GM12872 (cell line): ENCODE measurements around the gene LRRC61.
A peak's percentile ranks its signal among the peaks of the same experiment; 100 is the strongest.

ENCODE experiments used
- TF ChIP-seq, protein P1 (sequence below): IDR thresholded peaks from 3 replicates; pipeline ENCODE4 v1.5.1; 2011; ENCODE audit warnings: low read depth, mild to moderate bottlenecking, low read length, moderate library complexity; ENCODE audit not compliant: insufficient read depth

The LRRC61 gene, protein sequence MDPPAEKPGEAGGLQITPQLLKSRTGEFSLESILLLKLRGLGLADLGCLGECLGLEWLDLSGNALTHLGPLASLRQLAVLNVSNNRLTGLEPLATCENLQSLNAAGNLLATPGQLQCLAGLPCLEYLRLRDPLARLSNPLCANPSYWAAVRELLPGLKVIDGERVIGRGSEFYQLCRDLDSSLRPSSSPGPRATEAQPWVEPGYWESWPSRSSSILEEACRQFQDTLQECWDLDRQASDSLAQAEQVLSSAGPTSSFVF

DNA sequence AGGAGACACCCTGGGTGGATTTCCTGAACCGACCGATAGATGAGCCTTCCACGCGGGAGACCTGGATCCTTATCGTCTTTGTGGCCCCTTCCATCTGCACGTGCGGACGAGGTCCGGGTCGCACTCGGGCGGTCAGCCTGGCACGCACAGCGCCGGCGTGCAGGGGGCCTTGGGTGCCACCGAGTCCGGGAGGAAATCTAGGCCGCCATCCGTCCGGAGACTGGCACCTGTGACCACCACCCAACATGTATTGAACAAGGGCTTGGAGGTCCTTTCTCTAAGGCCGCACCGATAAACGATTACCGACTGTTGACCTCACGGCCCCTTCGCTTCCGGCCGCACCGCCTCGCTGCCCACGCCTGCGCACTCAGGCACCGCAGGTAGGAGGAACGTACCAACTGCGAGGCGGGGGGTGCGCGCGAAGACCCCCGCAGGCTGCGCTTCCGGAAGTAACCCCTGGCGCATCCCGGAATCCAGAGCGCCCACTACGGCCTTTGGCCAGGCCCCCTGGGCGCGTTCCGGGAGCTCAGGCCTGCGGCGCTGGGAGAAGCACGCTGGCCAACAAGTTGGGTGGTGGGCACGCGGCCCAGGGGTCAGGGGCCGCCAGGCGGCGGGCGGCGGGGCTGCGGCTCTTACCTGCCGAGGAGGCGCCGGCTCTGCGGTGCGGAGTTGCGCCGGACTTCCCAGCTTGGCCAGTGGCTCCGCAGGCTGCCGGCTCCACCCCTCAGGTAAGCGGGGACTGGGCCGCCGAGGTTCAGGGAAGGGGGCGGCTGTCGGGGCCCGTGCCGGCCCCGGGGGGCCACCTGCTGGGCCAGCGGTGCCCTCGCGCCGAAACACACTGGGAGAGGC lies at the start of gene LRRC61, which contains the start of gene ACTR3C:
Gene LRRC61 (plus strand): TSS at position 523 of the 849 bp plus-strand sequence. CDS start 13,507 bp downstream, outside the sequence.
Gene ACTR3C (minus strand): TSS at position 713 of the 849 bp plus-strand sequence. CDS start 28,249 bp downstream, outside the sequence.
- TF ChIP-seq, protein P1, sequence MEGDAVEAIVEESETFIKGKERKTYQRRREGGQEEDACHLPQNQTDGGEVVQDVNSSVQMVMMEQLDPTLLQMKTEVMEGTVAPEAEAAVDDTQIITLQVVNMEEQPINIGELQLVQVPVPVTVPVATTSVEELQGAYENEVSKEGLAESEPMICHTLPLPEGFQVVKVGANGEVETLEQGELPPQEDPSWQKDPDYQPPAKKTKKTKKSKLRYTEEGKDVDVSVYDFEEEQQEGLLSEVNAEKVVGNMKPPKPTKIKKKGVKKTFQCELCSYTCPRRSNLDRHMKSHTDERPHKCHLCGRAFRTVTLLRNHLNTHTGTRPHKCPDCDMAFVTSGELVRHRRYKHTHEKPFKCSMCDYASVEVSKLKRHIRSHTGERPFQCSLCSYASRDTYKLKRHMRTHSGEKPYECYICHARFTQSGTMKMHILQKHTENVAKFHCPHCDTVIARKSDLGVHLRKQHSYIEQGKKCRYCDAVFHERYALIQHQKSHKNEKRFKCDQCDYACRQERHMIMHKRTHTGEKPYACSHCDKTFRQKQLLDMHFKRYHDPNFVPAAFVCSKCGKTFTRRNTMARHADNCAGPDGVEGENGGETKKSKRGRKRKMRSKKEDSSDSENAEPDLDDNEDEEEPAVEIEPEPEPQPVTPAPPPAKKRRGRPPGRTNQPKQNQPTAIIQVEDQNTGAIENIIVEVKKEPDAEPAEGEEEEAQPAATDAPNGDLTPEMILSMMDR = no peak; the same call in 2 of the 3 replicates

DNA sequence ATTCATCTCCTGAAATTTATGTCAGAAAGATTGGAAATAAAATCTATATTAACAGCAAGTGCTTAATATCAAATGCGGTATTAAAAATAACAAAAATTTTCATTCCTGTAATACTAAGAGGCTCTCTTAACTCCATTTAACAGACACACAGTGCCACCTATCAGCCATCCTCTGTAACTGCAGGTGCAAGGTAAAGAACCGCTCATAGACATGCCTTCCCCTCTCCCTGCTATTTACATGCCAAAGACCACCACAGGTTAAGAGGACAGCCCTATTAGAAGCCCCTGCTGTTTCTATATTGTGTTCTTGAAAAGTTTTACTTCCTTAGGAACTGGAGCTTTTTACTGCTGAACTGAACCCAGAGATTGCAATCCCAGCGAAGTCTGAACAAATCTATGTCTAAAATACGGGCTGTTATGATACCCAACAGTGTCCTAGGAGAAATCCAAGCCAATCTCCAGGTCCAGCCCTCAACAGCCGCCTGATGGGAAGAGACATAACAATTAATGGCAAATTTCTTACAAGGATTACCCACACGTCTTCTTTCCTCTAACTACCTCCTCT lies 46.9 kb upstream of the LRRC61 start:
- TF ChIP-seq, protein P1 = peak; percentile 63

DNA sequence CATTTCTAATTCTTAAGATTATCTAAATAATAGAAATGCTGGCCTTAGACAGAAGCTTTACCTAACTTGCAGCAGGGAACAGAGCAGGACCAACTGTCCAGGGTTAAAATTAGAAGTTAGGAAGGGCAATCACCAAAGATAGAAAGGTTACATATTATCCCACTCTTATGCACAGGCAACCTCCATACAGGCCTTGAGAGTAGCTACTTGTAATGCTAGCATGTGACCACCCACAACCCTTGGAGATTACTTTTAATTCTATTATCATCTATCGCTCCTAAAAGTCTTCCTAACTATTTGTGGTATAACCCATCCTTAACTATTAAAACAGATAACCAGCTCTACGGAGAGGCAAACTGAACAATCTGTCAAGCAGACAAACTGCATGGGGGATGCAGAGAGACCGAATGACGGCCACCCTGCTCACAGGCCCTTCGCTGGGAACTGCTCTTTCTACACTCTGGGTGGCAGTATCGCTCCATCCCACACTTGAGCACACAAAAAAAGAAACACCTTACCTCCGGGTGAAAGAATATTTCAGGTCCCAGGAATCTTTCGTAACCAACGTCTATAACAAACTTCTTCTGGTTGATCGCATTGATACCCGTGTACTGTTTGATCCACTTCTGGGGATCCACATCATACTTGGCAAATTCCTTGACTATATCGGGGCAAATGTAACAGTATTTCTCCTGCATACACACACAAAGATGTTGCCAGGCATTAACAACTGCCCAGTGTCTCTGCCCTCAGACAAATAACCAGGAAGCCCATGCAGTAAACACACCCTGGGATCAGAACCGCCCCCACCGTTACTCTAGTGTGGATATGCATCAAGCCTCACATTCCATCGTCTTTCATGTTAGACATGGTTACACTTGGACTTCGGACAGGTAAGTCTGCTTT lies 37.1 kb upstream of the LRRC61 start:
- TF ChIP-seq, protein P1 = peak; percentile 54

DNA sequence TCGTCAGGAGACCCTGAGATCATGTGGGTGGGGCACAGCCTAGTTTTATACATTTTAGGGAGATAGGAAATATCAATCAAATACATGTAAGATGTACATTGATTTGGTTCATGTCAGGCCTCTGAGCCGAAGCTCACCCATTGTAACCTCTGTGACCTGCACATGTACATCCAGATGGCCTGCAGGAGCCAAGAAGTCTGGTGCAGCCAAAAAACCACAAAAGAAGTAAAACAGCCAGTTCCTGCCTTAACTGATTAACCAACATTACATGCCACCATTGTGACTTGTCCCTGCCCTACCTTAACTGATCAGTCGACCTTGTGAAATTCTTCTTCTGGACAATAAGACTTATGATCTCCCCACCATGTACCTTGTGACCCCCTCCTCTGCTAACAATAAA lies 16.0 kb upstream of the LRRC61 start:
- TF ChIP-seq, protein P1 = no peak

DNA sequence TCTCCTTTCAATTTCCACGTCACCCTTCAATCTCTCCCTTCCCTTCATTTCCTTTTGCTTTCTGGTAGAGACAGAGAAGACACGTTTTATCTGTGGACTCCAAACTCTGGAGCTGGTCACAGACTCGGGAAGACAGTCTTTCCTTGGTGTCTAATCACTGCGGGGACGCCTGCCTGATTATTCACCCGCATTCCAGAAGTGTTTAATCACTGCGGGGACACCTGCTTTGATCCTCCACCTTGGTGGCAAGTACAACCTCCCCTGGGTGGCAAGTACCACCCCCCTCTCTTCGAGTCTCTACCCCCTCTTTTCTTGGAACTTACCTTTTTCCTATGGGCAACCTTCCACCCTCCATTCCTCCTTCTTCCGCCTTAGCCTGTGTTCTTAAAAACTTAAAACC lies 15.3 kb upstream of the LRRC61 start:
- TF ChIP-seq, protein P1 = no peak

DNA sequence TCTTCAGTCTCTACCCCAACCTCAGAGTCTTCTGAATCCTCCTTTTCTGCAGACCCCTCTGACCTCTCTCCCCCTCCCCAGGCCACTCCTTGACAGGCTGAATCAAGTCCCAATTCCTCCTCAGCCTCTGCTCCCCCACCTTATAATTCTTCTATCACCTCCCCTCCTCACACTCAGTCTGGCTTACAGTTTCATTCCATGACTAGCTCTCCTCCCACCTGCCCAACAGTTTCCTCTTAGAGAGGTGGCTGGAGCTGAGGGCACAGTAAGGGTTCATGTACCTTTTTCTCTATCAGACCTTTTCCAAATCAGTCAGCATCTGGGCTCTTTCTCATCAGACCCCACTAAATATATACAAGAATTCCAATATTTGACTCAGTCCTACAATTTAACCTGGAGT lies 14.6 kb upstream of the LRRC61 start:
- TF ChIP-seq, protein P1 = no peak

DNA sequence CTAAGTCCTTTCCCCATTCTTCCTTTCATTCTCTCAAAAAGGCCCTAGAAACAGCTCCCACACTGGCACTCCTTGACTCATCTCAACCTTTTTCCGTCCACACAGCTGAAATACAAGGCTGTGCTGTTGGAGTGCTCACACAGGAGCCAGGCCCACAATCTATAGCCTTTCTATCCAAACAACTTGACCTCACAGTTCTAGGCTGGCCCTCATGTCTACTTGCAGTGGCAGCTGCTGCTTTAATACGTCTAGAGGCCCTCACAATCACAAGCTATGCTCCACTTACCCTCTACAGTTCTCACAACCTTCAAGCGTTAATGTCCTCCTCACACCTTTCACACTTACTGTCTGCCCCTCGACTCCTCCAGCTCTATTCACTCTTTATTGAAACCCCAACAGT lies 12.0 kb upstream of the LRRC61 start:
- TF ChIP-seq, protein P1 = no peak
